ENCODE measurements around the gene SORCS2. TPM values are rescaled to one million over a fixed set of nuclear protein-coding genes. Genes with fewer than 3 reads are reported as not detected.

The SORCS2 gene
- total and polyA plus RNA-seq, 2 of the 8 experiments (the other 6 are each of a cell fraction or from before 2014, with no cell fraction given), result 0.36 to 1.8 TPM

DNA sequence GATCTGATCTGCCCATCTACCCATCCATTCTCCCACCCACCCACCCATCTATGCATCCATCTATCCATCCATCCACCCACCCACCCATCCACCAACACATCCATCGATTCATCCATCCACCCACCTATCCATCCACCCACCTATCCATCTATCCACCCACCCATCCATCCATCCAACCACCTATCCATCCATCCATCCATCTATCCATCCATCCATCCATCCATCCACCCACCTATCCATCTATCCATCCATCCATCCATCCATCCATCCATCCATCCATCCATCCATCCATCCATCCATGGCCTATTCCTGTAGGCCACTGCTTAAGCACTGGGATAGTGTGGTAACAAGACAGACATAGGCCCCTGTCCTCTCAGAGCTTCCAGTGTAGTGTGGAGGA lies 69.8 kb downstream of the SORCS2 start:
- Histone ChIP-seq H3K79me2 (ENCODE audit: control insufficient read depth in 1 of 2, insufficient read depth in 2 of 2, low read length in 2 of 2) (no peaks in the 10 kb centered on the region), H2BK20ac (ENCODE audit: low read length) (no peak overlapping the region), H2AFZ (ENCODE audit: low read length) (no peak overlapping the region), H4K91ac (replicated peaks; ENCODE audit: insufficient read length, low read length) (no peak overlapping the region), H3K23me2 (ENCODE audit: low read depth, low read length) (peaks cover 4% of the 10 kb centered on the region; the same call in 1 of the 2 replicates), H3K23ac (ENCODE audit: insufficient read length) (no peak overlapping the region), H2BK120ac (replicated peaks; ENCODE audit: low read depth, low read length) (no peak overlapping the region), H3K9ac (replicated peaks in 1 of 4; ENCODE audit: extremely low read depth in 1 of 4, low read depth in 3 of 4, low read length in 3 of 4) (no peak overlapping the region), H2BK12ac (ENCODE audit: low read depth, low read length) (no peak overlapping the region), H3K36me3 (ENCODE audit: control insufficient read depth in 2 of 4, insufficient read depth in 4 of 4, low read length in 3 of 4) (no peaks in the 10 kb centered on the region), H3K27ac (ENCODE audit: low read depth, low read length) (no peak overlapping the region), H4K5ac (ENCODE audit: insufficient read length, low read depth, low read length) (no peak overlapping the region), H4K20me1 (replicated peaks in 1 of 2; ENCODE audit: control insufficient read depth in 1 of 2, insufficient read depth in 2 of 2, low read length in 2 of 2) (no peaks in the 10 kb centered on the region), H3K4me2 (ENCODE audit: insufficient read depth in 1 of 2, low read depth in 2 of 2, low read length in 2 of 2) (no peak overlapping the region), H3K4ac (replicated peaks; ENCODE audit: insufficient read length, low read depth, low read length) (no peak overlapping the region), H3K18ac (ENCODE audit: extremely low read depth, low read length) (no peak overlapping the region), H2AK5ac (ENCODE audit: low read depth, low read length) (no peak overlapping the region), H4K8ac (ENCODE audit: extremely low read depth, insufficient read depth, low read length) (no peak overlapping the region), H3K56ac (replicated peaks; ENCODE audit: insufficient read length, low read depth, low read length) (peak overlapping the region; percentile 77), H3K9me3 (ENCODE audit: insufficient read depth in 2 of 2, low read depth in 1 of 2, low read length in 1 of 2) (no peaks in the 10 kb centered on the region; a peak in 2 of 4 replicates), H2BK15ac (ENCODE audit: low read length) (no peak overlapping the region), H3K14ac (ENCODE audit: insufficient read length) (no peak overlapping the region), H2BK5ac (ENCODE audit: low read depth, low read length) (no peak overlapping the region), H3K27me3 (replicated peaks in 1 of 4; ENCODE audit: control insufficient read depth in 3 of 4, extremely low read depth in 1 of 4, insufficient read depth in 3 of 4, low read length in 3 of 4) (no peaks in the 10 kb centered on the region), H3K4me1 (replicated peaks in 1 of 4; ENCODE audit: control insufficient read depth in 3 of 4, insufficient read depth in 4 of 4, low read length in 3 of 4) (peaks cover 0 to 4% (median 2%) of the 10 kb centered on the region in 4 experiments; a peak in 3 of 7 replicates), H3K4me3 (ENCODE audit: extremely low read depth in 1 of 4, insufficient read depth in 2 of 4, low read depth in 3 of 4, low read length in 4 of 4) (no peak overlapping the region), H3K79me1 (ENCODE audit: low read depth, low read length) (no peaks in the 10 kb centered on the region)
- FAIRE-seq, result no peak
- POLR2A ChIA-PET (ENCODE audit: partially characterized antibody), result no interaction called here
- no peak for DNase-seq (ENCODE audit: low read depth in 1 of 2, low spot score in 2 of 2)
- CTCF ChIA-PET (ENCODE audit: partially characterized antibody), result interaction anchor here (1.5 kb wide), 1 partner anchor 21 kb away, joined by 4 read pairs; no protein-coding TSS in a partner anchor
- WGBS, 2 experiments (ENCODE audit: extremely low coverage in 1 of 2, insufficient coverage in 1 of 2, insufficient read length in 1 of 2, insufficient replicate concordance in 2 of 2, low coverage in 1 of 2, low lambda C conversion rate in 2 of 2, missing lambda C conversion rate in 1 of 2), result 93% methylated on average over 1 of the region's 1 CpG; no CpG with 5 or more reads in 1 of the 2 experiments
- TF ChIP-seq RAD21 (IDR thresholded peaks at IDR 0.05 in 1 of 2, conservative IDR thresholded peaks at IDR 0.05 in 1 of 2; ENCODE audit: low read depth in 2 of 2, low read length in 2 of 2), result no peak
- no peak for TF ChIP-seq SRF (IDR thresholded peaks at IDR 0.05; ENCODE audit: low read depth, low read length)
- TF ChIP-seq, protein P1, sequence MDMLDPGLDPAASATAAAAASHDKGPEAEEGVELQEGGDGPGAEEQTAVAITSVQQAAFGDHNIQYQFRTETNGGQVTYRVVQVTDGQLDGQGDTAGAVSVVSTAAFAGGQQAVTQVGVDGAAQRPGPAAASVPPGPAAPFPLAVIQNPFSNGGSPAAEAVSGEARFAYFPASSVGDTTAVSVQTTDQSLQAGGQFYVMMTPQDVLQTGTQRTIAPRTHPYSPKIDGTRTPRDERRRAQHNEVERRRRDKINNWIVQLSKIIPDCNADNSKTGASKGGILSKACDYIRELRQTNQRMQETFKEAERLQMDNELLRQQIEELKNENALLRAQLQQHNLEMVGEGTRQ (IDR thresholded peaks at IDR 0.05; ENCODE audit: low read length), result no peak
- TF ChIP-seq KDM1A (IDR thresholded peaks at IDR 0.05; ENCODE audit: borderline replicate concordance, low read length), result no peak
- TF ChIP-seq PHF8 (conservative IDR thresholded peaks at IDR 0.05; ENCODE audit: low read depth, low read length), result no peak
- no peak for TF ChIP-seq CBX5 (IDR thresholded peaks at IDR 0.05; ENCODE audit: low read depth, low read length)
